Measurements from ENCODE around the gene ERI3. TPM values are rescaled to one million over a fixed set of nuclear protein-coding genes. Genes with fewer than 3 reads are reported as not detected.

The ERI3 gene
- total and polyA plus RNA-seq, 2 of the 4 experiments (the other 2 are of a cell fraction): 56.6 to 70.9 TPM

GRCh38 chr1:44235808-44236207 lies 119.2 kb downstream of the ERI3 start:
- Histone ChIP-seq H4K5ac (ENCODE audit: low read depth, low read length) (no peak overlapping the region), H3K9ac (ENCODE audit: low read depth, low read length) (no peak overlapping the region), H2BK120ac (ENCODE audit: low read depth, low read length) (no peak overlapping the region), H3K79me1 (ENCODE audit: low read depth in 1 of 2, low read length in 2 of 2) (peaks cover 0 to 3% of the 10 kb centered on the region in 2 experiments; a peak in 1 of 4 replicates), H2BK15ac (ENCODE audit: low read depth, low read length) (no peak overlapping the region), H3K14ac (replicated peaks; ENCODE audit: low read depth, low read length) (no peak overlapping the region), H3K18ac (ENCODE audit: low read depth, low read length) (no peak overlapping the region), H3K4ac (ENCODE audit: low read depth, low read length) (no peak overlapping the region), H3K36me3 (ENCODE audit: control insufficient read depth, insufficient read depth, low read length) (peaks cover under 1% of the 10 kb centered on the region; the same call in 1 of the 2 replicates), H3K4me2 (ENCODE audit: low read depth, low read length) (no peak overlapping the region), H2AK9ac (replicated peaks; ENCODE audit: low read depth, low read length, poor library complexity) (no peak overlapping the region), H3K9me3 (ENCODE audit: control insufficient read depth, insufficient read depth, low read length) (no peaks in the 10 kb centered on the region), H2BK20ac (ENCODE audit: low read depth, low read length) (no peak overlapping the region), H3K27ac (ENCODE audit: insufficient read depth, low read length) (no peak overlapping the region), H2AFZ (replicated peaks; ENCODE audit: low read length, poor library complexity) (no peak overlapping the region), H3K4me3 (ENCODE audit: insufficient read depth, low read depth, low read length) (no peak overlapping the region), H4K91ac (ENCODE audit: insufficient read depth, low read depth, low read length) (no peak overlapping the region), H2AK5ac (ENCODE audit: low read depth, low read length) (no peak overlapping the region), H3K9me1 (ENCODE audit: insufficient read depth, low read length) (peaks cover 9% of the 10 kb centered on the region), H2BK5ac (ENCODE audit: low read depth, low read length, poor library complexity, severe bottlenecking) (no peak overlapping the region), H3K23ac (ENCODE audit: low read depth, low read length) (no peak overlapping the region), H3K56ac (ENCODE audit: extremely low read depth, insufficient read depth, low read length) (no peak overlapping the region), H3K4me1 (ENCODE audit: control insufficient read depth, insufficient read depth, low read length) (peaks cover 11% of the 10 kb centered on the region), H4K20me1 (ENCODE audit: insufficient read depth, low read length) (peaks cover 4% of the 10 kb centered on the region; the same call in 1 of the 2 replicates), H4K8ac (ENCODE audit: low read depth in 2 of 2, low read length in 2 of 2) (no peak overlapping the region), H3K27me3 (ENCODE audit: control insufficient read depth, insufficient read depth, low read length) (no peaks in the 10 kb centered on the region)
- ATAC-seq (ENCODE audit: low read depth) (no peak), DNase-seq (no peak)
- no peak for TF ChIP-seq CEBPB (IDR thresholded peaks at IDR 0.05; ENCODE audit: low read depth, low read length)
- no peak for TF ChIP-seq SMC3 (IDR thresholded peaks at IDR 0.05; ENCODE audit: low read depth, low read length)
- no peak for TF ChIP-seq RCOR1 (IDR thresholded peaks at IDR 0.05; ENCODE audit: insufficient replicate concordance, low read length)
- TF ChIP-seq FOS (IDR thresholded peaks at IDR 0.05; ENCODE audit: low read depth, low read length): no peak
- TF ChIP-seq CTCF (conservative IDR thresholded peaks at IDR 0.05; ENCODE audit: low read depth, low read length): no peak
- TF ChIP-seq RAD21 (IDR thresholded peaks at IDR 0.05; ENCODE audit: low read length): no peak
- TF ChIP-seq RFX5 (IDR thresholded peaks at IDR 0.05; ENCODE audit: low read depth, low read length): no peak
- TF ChIP-seq USF2 (IDR thresholded peaks at IDR 0.05; ENCODE audit: low read depth, low read length): no peak
- no peak for TF ChIP-seq MAZ (IDR thresholded peaks at IDR 0.05; ENCODE audit: borderline replicate concordance, low read depth, low read length)
- no peak for TF ChIP-seq MAFK (IDR thresholded peaks at IDR 0.05; ENCODE audit: low read depth, low read length)
- TF ChIP-seq NFE2L2 (IDR thresholded peaks at IDR 0.05; ENCODE audit: low read depth, low read length): no peak
- no peak for TF ChIP-seq POLR2A (IDR thresholded peaks at IDR 0.05; ENCODE audit: low read depth, low read length)
- TF ChIP-seq MXI1 (IDR thresholded peaks at IDR 0.05; ENCODE audit: borderline replicate concordance, low read depth, low read length): no peak
- TF ChIP-seq, protein P1, sequence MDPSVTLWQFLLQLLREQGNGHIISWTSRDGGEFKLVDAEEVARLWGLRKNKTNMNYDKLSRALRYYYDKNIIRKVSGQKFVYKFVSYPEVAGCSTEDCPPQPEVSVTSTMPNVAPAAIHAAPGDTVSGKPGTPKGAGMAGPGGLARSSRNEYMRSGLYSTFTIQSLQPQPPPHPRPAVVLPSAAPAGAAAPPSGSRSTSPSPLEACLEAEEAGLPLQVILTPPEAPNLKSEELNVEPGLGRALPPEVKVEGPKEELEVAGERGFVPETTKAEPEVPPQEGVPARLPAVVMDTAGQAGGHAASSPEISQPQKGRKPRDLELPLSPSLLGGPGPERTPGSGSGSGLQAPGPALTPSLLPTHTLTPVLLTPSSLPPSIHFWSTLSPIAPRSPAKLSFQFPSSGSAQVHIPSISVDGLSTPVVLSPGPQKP (IDR thresholded peaks at IDR 0.05; ENCODE audit: borderline replicate concordance, low read depth, low read length): no peak
- no peak for TF ChIP-seq CHD1 (IDR thresholded peaks at IDR 0.05; ENCODE audit: low read depth, low read length)
- TF ChIP-seq BHLHE40 (IDR thresholded peaks at IDR 0.05; ENCODE audit: low read depth, low read length): no peak
- ChIA-PET POLR2A (ENCODE audit: unreplicated experiment) (no interaction called here), CTCF (interaction anchor here (0.6 kb wide), 1 partner anchor 18 kb away, joined by 3 read pairs; no protein-coding TSS in a partner anchor)
- dilution Hi-C loops (cut with HindIII; ENCODE audit: low sequenced_read_pairs, unreplicated experiment): no loop called here
- intact Hi-C loops (cut with micrococcal nuclease): no loop called here
- WGBS, 2 experiments (ENCODE audit: extremely low coverage in 2 of 2, insufficient read length in 1 of 2): no CpG with 5 or more reads among the region's 5 CpGs
- no TSS peak for BruUV-seq (replicated peaks)
- in situ Hi-C loops (cut with MboI; ENCODE audit: low sequenced_read_pairs): no loop called here

Data from IMR-90 (cell line).